ENCODE results near the gene BANP.
"Not testable (repeated sequence)": the region's sequence is repeated elsewhere in the genome, so short reads cannot be mapped to it uniquely, and the experiment has no call there.

DNA sequence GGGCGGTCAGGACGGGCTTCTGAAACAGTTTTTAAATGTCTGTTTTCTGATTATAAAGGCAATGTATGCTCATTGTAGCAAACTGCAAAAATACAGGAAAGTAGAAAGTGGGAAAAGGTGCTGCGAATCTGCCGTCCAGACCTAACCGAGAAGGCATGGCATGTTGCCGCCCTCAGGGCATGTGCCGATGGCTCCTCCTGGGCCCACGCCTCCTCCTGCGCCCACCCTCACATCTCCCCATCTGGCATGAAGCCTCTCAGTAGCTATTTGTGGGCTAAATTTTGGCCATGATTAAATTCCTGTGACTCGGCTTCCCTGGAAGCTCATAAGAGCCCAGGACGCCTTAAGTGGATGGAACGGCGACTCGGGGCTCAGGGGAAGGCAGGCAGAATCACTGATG lies 148.7 kb downstream of the BANP start:
- TF ChIP-seq CTCF (conservative IDR thresholded peaks at IDR 0.05; ENCODE audit: low read depth, low read length); EZH2phosphoT487 (IDR thresholded peaks at IDR 0.05; ENCODE audit: borderline replicate concordance, low read length); EZH2 (IDR thresholded peaks at IDR 0.05; ENCODE audit: low read length, unreplicated experiment): not testable (repeated sequence)

Measured in PC-3 (cell line).